22Rv1 (cell line): ENCODE data around the gene DNAJC16.
"Not testable (repeated sequence)": the region's sequence is repeated elsewhere in the genome, so short reads cannot be mapped to it uniquely, and the experiment has no call there.

ENCODE experiments used
- H3K27ac ChIP-seq: fragments of 450-650 bp; 2 replicates; pipeline ENCODE4 v1.5.1; 2017
- ZFX ChIP-seq: fragments of 450-650 bp; IDR thresholded peaks from 2 replicates; pipeline ENCODE4 v1.6.1; 2017; ENCODE audit warnings: antibody characterized with exemption, borderline replicate concordance
- TF ChIP-seq, protein P1 (sequence below): fragments of 450-650 bp; IDR thresholded peaks from 2 replicates; pipeline ENCODE4 v1.5.1; 2017; ENCODE audit warnings: mild to moderate bottlenecking

The DNAJC16 gene

DNA sequence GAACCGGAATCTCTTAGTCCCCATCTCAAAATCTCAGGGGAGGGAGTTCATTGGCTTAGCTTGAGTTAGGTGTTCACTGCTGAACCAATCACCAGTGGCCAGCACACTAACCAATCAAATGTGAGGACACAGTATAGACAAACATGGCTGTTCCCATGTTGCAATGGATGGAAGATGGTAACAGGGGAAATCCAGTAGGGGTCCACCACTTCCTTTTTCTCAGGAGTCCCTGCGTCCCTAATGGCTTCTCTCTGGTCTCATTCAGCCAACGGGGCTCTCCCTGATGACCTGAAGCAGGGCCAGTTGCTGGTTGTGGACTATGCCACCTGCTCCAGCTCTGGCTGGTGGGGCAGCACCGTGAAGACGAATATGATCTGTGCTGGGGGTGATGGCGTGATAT is 41.0 kb upstream of the DNAJC16 start:
- TF ChIP-seq ZFX: no peak
- TF ChIP-seq, protein P1, sequence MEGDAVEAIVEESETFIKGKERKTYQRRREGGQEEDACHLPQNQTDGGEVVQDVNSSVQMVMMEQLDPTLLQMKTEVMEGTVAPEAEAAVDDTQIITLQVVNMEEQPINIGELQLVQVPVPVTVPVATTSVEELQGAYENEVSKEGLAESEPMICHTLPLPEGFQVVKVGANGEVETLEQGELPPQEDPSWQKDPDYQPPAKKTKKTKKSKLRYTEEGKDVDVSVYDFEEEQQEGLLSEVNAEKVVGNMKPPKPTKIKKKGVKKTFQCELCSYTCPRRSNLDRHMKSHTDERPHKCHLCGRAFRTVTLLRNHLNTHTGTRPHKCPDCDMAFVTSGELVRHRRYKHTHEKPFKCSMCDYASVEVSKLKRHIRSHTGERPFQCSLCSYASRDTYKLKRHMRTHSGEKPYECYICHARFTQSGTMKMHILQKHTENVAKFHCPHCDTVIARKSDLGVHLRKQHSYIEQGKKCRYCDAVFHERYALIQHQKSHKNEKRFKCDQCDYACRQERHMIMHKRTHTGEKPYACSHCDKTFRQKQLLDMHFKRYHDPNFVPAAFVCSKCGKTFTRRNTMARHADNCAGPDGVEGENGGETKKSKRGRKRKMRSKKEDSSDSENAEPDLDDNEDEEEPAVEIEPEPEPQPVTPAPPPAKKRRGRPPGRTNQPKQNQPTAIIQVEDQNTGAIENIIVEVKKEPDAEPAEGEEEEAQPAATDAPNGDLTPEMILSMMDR: no peak
- H3K27ac ChIP-seq: no peak overlapping the region

DNA sequence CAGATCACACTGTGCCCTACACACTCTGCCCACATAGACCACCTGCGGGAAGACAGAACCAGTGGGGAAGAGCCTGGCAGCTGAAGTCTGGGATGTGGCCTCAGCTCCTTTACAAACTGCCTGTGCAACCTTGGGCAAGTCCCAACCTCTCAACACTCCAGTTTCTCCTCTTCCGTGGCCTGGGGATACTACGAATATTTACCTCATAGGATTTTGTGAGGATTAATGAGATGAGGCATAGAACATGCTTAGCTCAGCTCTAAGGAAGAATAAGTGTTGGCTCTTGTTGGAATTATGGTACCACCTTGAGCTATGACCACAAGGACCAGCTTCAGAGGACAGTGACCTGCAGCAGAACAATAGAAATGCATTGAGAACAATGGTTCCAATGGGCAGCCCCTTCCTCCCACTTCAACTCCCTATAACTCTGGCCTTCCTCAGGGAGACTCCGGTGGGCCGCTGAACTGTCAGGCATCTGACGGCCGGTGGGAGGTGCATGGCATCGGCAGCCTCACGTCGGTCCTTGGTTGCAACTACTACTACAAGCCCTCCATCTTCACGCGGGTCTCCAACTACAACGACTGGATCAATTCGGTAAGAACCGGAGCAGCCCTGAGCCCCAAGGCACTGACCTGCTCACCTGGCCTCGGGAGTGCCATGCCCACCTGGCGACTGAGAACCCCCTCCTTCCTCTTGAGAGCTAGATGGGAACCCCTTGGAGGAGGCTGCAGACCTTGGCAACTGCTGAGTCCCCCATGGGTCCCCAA is 39.6 kb upstream of the DNAJC16 start:
- H3K27ac ChIP-seq: not testable (repeated sequence)

DNA sequence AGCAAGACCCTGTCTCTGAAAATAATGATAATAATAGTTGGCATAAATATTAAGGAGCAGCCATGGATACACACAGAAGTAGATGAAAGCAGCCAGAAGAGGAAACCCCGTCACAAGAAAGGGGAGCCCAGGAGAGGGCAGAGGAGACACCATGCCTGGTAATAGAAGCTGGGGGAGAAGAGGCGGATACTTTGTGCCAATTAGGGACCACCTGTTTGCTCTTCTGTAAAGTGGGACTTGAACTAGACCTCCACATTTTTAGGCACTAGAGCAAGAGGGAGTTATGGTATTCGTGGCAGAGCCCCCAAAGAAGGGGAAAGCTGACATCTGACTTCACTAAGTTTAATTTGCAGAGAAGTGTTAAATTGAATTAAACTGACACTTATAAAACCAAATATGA is 38.3 kb upstream of the DNAJC16 start:
- TF ChIP-seq ZFX: no peak
- TF ChIP-seq, protein P1: no peak
- no peak overlapping the region for H3K27ac ChIP-seq

DNA sequence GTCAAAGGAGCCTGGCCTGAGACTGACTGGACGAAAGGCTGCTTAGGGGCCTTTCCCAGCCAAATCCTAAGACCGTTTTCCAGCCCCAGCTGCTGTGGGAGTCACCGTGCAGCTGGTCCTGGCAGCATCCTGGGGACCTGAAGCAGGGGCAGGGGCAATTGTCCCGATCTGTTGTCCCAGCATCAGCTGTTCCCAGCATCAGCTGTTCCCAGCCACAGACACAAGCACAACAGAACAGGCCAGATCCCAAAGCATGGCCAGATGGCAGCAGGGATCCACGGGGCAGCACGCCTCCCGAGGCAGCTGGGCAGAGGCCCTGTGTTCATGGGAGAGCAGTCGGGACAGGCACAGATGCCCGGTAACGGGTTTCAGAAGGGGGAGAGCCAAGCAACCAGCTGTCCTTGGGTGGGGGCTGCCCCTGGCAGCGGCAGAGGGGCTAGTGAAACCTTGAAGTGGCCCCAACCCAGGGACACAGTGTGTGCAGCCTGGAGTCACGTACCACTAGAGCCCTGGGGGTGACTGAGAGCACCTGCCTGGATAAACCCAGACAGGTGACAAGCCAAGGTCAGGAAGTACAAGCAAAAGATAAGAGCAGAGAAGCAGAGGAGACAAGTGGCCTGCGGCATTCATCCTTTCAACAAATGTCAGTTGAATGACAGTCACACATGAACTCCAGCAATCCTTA is 37.5 kb upstream of the DNAJC16 start:
- TF ChIP-seq ZFX: no peak
- TF ChIP-seq, protein P1: no peak

DNA sequence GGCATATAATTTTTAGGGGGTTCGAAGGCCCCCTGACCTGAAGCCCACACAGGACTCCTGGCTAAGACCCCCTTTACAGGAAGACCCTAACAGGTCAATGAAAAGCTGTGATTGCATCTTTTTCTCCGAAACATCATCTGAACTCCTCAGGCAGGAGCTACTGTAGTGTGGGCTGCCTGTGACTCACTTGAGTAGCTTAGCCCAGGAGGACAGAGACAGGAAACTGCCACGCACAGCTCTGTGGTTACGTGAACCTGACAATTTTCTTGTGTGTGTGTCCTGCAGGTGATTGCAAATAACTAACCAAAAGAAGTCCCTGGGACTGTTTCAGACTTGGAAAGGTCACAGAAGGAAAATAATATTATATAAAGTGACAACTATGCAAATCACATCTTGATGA is 35.6 kb upstream of the DNAJC16 start:
- H3K27ac ChIP-seq: not testable (repeated sequence)

More for the DNA sequence above, 37.5 kb upstream of the DNAJC16 start:
- no peak overlapping the region for H3K27ac ChIP-seq

DNA sequence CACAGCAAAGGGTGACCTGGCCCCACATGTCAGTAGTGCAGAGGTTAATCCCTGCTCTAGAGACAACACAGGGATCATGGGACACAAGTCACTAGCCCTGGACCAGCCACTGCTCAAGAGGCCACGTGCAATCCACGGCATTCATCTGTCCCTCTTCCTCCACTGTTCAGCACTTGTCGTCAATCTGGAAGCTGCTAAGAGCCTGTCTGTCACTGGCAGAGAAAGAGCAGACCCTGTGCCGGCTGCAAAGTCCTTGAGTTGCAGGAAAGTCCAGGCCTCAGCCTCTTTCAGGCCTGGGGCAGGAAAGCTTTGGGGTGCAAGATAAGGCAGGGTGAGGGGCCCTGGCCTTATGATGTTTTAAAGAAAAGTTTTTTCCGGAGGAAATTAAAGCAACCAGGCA is 34.1 kb upstream of the DNAJC16 start:
- no peak overlapping the region for H3K27ac ChIP-seq
- TF ChIP-seq ZFX: no peak
- TF ChIP-seq, protein P1: no peak

DNA sequence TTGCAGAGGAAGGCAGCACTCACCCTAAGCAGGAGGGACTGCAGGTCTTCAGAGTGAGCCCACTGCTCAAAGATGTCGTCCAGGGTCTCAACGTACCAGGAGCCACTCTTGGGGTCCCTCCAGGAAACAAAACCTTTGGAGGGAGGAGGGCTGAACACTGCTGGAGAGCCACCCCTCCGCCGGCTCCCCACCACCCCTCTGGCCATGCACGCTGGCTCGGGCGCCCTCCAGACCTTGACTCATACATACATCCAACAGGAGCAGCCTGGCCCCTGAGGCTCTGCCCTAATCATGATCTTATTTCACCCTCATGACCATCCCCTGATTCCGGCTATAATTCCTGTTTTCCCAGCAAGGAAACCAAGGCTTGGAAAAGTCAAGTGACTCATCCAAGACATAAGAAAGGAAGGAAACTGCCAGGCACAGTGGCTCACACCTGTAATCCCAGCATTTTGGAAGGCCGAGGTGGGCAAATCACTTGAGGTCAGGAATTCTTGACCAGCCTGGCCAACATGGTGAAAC is 32.7 kb upstream of the DNAJC16 start:
- TF ChIP-seq, protein P1: no peak
- no peak for TF ChIP-seq ZFX
- H3K27ac ChIP-seq: no peak overlapping the region
